IPS-18c (cell line): ENCODE measurements around the gene GSAP.

Source experiments
- H3K4me3 ChIP-seq: 2 replicates; pipeline ENCODE4 v1.7.0; 2013; ENCODE audit warnings: low read depth, mild to moderate bottlenecking, low read length, moderate library complexity; ENCODE audit not compliant: insufficient read depth
- H3K9me3 ChIP-seq: one replicate; pipeline ENCODE4 v1.6.1; 2013; ENCODE audit warnings: mild to moderate bottlenecking, low read length, moderate library complexity; ENCODE audit not compliant: control insufficient read depth, insufficient read depth

The GSAP gene

DNA sequence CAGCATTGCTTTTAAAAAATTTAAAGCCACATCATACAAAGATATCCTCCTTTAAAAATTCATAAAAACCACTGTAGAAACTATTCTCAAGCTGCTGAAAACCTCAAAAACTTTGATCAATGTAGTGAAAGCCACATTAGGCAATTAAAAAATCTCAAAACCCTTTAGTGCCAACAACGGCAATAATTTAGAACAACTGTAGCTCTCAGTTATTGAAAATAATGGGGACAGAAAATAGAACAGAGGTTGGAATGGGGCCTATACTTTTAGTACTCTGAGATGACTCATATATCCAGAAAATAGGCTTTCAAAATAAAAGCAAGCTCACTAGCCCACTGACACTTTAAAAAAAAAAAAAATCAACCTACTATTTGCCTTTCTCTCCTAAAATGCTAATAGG lies 87.5 kb downstream of the GSAP start:
- H3K9me3 ChIP-seq: no peaks in the 10 kb centered on the region
- H3K4me3 ChIP-seq: no peak overlapping the region

DNA sequence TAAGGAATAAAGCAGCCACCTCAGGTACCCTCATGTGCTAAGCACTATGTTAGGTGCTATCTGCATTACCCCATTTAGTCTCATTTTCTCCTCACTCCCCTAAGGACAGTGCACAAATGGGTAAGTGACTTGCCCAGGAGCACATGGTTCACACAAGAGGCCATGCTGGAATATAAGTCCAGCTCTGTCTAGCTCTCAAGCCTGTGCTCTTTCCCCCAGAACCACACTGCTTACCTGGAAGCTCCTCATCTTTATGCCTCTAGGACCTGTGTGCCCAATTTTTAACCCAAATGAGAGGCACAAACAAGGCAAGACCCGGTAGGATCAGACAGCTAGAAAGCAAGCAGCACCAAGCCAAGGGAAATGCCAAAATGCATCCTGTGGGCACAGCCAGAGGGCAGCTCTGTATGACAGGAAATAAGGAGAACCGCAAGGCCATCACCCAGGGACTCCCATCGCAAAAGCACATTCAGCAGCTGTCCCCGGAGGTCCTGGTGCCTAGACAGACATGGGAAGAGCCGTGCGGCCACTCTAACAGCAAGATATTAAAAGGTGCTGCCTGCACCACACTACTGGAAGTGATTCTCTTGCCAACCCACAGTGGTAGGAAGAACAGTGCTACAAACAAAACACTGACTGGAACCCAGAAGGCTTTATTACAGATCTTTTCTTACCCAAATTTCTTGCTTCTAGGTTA lies 88.1 kb downstream of the GSAP start:
- no peak overlapping the region for H3K4me3 ChIP-seq

DNA sequence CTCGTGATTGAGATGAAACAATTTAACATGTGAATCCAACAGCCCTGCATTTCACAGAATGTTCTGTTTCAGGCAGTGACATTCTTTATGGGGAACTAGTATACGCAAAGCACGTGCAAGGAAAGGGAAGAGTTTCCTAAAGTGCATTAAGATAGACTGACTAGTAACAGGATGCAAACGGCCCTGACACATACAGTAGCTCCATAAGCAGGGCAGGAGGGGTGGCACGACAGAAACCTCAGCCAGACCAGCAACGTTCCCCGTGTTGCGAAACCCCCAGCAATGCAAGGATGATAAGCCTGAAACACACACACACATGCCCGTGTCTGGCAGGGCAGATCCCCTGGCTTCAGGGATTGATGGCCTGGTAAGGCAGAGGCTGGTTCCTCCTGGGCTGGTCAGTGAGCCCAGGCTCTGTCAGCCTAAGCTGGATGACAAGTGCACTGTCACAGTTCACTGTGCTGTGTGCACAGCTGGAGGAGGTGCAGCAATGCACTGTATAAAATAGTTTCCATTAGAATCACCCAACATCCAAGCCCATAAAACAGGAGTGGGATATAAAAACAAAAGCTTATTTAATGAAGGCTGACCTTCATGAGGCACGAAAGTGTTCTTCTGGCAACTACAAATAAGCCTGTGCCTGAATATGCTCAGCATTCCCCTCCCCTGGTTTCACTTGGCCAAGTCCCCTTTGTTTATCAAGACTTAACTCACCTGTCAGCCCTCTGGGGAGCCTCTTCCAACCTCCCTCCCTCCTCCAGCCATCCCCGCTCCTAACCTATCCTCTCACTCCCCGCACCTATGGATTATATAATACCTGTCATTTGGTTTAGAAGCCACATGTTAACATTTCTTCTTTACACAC lies 88.8 kb downstream of the GSAP start:
- Histone ChIP-seq H3K9me3 (no peaks in the 10 kb centered on the region), H3K4me3 (no peak overlapping the region)

More for the DNA sequence above, 88.1 kb downstream of the GSAP start:
- H3K9me3 ChIP-seq: no peaks in the 10 kb centered on the region

- no peaks in the 10 kb centered on the region for H3K9me3 ChIP-seq
These were observed 90.0 kb downstream of the GSAP start for GRCh38 chr7:77326131-77326530.

GRCh38 chr7:77321300-77321699 lies 94.8 kb downstream of the GSAP start:
- H3K4me3 ChIP-seq: no peak overlapping the region

More at GRCh38 chr7:77326131-77326530, 90.0 kb downstream of the GSAP start:
- no peak overlapping the region for H3K4me3 ChIP-seq

DNA sequence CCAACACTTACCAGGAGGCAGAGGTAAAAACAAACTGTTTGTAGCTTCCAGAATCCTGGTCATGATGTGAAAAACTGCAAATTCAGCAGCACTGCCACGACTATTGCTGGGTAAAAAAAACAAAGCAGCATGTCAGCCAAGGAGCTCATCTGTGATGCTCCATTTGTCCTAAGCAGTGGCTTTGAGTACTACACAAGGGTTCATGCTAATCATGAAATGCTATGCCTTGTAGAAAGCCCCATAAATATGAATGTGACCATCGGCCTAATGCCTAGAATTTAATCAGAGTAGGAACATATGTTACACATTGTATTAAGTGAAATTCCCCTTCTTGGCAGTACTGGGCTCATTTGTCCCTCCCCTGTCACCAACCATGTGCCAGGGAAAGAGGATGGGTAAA lies 95.4 kb downstream of the GSAP start:
- Histone ChIP-seq H3K9me3 (no peaks in the 10 kb centered on the region), H3K4me3 (no peak overlapping the region)

More at GRCh38 chr7:77321300-77321699, 94.8 kb downstream of the GSAP start:
- no peaks in the 10 kb centered on the region for H3K9me3 ChIP-seq

DNA sequence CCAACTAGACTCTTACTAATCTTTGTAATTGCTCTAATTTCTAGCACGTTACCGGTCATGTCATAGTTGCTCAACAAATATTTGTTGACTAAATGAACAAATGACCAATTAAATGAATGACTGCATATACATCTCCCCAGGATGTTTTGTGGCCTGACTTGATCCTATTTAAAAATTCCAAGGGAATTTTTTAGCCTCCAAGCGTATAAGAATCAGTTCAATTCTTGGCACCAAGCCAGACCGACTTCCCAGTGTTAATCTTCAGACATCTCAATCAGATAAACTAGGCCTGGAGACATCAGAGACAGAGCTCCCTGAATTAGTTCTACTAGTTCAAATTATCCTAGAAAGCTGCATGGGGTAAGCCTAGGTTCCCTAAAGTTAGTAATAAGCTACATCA lies 96.0 kb downstream of the GSAP start:
- H3K9me3 ChIP-seq: no peaks in the 10 kb centered on the region
- H3K4me3 ChIP-seq: no peak overlapping the region

DNA sequence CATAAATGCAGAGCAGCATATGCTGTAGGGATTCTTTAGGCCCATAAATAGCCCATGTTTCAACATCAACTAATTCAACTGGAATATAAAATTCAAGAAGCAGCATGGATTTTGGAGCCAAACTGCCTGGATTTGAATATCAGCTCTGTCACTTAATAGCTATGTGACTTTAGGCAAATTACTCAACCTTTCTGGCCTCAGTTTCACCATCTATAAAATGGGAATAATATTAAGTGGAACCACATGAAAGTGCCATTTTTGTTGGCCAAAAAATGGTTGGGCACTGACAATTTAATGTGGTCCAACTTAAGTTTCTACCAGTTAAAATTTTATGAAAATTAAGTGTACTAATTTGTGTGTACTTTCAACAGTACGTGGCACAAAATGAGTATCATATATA lies 98.1 kb downstream of the GSAP start:
- Histone ChIP-seq H3K4me3 (no peak overlapping the region), H3K9me3 (no peaks in the 10 kb centered on the region)

- Histone ChIP-seq H3K9me3 (no peaks in the 10 kb centered on the region), H3K4me3 (no peak overlapping the region)
These were observed 99.8 kb downstream of the GSAP start for GRCh38 chr7:77316219-77316978.

GRCh38 chr7:77315182-77315591 lies 101.0 kb downstream of the GSAP start:
- no peaks in the 10 kb centered on the region for H3K9me3 ChIP-seq

GRCh38 chr7:77313876-77314480 lies 102.2 kb downstream of the GSAP start:
- no peak overlapping the region for H3K4me3 ChIP-seq
- no peaks in the 10 kb centered on the region for H3K9me3 ChIP-seq

More at GRCh38 chr7:77315182-77315591, 101.0 kb downstream of the GSAP start:
- no peak overlapping the region for H3K4me3 ChIP-seq

DNA sequence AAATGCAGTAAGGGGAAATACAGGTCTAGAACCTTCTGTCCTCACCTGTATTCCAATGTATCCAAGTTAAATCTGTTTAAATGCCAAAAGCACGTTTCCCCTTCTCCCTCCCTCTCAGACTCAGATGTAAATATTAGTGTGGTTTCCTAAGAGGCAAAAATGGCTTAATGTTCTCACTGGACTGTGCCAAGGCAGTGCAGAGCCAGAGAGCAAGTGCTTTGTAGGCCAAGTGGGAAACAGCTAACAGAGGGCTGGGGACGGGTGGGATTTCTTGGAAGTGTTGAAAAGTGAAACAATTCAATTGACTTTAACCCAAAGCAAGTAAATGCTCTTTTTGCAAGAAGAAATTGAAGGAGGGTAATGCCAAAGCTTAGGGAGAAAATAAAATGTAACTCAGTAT lies 103.1 kb downstream of the GSAP start:
- no peak overlapping the region for H3K4me3 ChIP-seq
- no peaks in the 10 kb centered on the region for H3K9me3 ChIP-seq

DNA sequence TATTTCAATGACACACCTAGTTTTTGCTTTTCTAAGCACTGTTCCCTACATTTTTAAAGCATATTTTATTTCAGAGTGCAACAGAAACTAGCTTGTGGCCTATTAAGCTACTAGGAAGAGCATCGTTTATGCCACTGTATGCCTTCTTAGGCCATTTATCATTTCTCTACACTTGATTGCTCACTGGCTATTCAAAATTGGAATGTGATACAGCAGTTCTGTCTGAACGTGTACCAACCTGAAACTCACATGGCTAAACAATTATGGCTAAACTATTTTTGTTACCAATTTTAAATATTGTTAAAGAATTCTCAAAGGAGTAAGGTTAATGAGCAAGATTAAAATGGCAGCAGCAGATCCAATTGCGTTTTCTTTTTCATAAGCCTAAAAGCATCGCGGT lies 105.2 kb downstream of the GSAP start:
- no peaks in the 10 kb centered on the region for H3K9me3 ChIP-seq
- no peak overlapping the region for H3K4me3 ChIP-seq

DNA sequence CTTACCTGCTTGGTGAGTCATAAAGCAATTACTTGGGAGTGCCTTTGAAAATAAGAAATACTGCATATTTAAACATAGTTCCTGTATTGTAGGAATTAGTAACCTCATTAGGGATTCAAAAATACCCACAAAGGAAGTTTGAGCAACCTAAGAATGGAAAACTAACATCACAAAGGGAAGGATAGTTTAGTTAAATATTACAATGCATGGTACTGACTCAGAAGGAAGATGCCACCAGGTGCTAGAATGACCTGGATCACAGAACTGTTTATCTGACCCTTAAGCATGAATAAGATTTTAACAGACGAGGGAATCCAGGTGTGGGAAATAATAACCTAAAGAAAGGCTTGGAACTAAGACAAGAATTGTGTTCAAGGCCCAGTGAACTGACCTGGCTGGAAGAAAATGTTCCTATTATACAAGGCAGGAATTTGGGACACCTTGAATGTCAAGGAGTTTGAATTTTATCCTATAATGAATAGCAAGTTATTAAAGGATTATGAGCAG lies 106.4 kb downstream of the GSAP start:
- Histone ChIP-seq H3K4me3 (no peak overlapping the region), H3K9me3 (no peaks in the 10 kb centered on the region)

- Histone ChIP-seq H3K9me3 (no peaks in the 10 kb centered on the region), H3K4me3 (no peak overlapping the region; the same call in 1 of the 2 replicates)
These were observed 107.4 kb downstream of the GSAP start for GRCh38 chr7:77308792-77309191.

GRCh38 chr7:77306231-77307067 lies 109.7 kb downstream of the GSAP start:
- Histone ChIP-seq H3K9me3 (no peaks in the 10 kb centered on the region), H3K4me3 (no peak overlapping the region)
